ENCODE measurements around the gene HOMEZ. TPM values are rescaled to one million over a fixed set of nuclear protein-coding genes. Genes with fewer than 3 reads are reported as not detected.

HOMEZ gene
- total RNA-seq, 1 experiment from 2014 or later: 6.2 TPM

DNA sequence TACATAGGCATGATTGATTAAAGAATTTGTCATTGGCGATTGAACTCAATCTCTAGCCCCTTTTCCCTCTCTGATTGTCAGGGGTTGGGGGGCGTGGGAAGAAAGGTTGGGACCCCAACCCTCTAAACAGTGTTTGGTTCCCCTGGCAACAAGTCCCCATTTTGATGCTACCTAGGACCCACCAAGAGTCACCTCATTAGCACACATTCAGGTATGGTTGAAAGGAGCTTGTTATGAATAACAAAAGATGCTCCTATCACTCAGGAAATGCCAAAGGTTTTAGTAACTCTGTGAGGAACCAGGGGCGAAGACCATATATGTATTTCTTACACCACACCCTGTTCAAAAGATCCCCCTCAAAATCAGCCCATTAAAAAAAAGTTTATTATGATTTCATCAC is 33.9 kb downstream of the HOMEZ start:
- H3K79me1 ChIP-seq (ENCODE audit: insufficient read depth, low read depth, low read length, poor library complexity, severe bottlenecking): no peaks in the 10 kb centered on the region
- no peaks in the 10 kb centered on the region for H3K9me3 ChIP-seq (ENCODE audit: control insufficient read depth, low read depth, low read length)
- no peaks in the 10 kb centered on the region for H3K27me3 Mint-ChIP-seq (ENCODE audit: low read depth)
- no peaks in the 10 kb centered on the region for H3K36me3 Mint-ChIP-seq (ENCODE audit: insufficient read depth in 1 of 3, low read depth in 3 of 3)
- H3K14ac ChIP-seq (ENCODE audit: insufficient read depth, low read length): peak overlapping the region; percentile 6; the same call in 1 of the 2 replicates
- peaks cover 41 to 44% of the 10 kb centered on the region in 2 experiments for H3K4me1 Mint-ChIP-seq
- H3K56ac ChIP-seq (ENCODE audit: insufficient read length, low read depth, low read length): no peak overlapping the region
- H3K4me2 ChIP-seq (ENCODE audit: insufficient read depth, insufficient read length, low read length): peak overlapping the region; percentile 66
- H3K4me3 Mint-ChIP-seq: peak overlapping the region; percentile 2 to 68; a peak in 4 of 5 replicates
- H3K4me1 ChIP-seq (ENCODE audit: insufficient read depth, low read length): peaks cover 2% of the 10 kb centered on the region; the same call in 1 of the 2 replicates
- H3K23ac ChIP-seq (ENCODE audit: insufficient read length, low read depth, low read length): no peak overlapping the region
- WGBS (ENCODE audit: extremely low coverage, insufficient read length, low lambda C conversion rate): no CpG with 5 or more reads among the region's 3 CpGs
- no peak overlapping the region for H2BK12ac ChIP-seq (ENCODE audit: insufficient read length, low read depth, low read length)
- H2AK5ac ChIP-seq (ENCODE audit: insufficient read length, low read length): no peak overlapping the region
- H3T11ph ChIP-seq (ENCODE audit: low read length): peak overlapping the region; percentile 22
- TF ChIP-seq, protein P1, sequence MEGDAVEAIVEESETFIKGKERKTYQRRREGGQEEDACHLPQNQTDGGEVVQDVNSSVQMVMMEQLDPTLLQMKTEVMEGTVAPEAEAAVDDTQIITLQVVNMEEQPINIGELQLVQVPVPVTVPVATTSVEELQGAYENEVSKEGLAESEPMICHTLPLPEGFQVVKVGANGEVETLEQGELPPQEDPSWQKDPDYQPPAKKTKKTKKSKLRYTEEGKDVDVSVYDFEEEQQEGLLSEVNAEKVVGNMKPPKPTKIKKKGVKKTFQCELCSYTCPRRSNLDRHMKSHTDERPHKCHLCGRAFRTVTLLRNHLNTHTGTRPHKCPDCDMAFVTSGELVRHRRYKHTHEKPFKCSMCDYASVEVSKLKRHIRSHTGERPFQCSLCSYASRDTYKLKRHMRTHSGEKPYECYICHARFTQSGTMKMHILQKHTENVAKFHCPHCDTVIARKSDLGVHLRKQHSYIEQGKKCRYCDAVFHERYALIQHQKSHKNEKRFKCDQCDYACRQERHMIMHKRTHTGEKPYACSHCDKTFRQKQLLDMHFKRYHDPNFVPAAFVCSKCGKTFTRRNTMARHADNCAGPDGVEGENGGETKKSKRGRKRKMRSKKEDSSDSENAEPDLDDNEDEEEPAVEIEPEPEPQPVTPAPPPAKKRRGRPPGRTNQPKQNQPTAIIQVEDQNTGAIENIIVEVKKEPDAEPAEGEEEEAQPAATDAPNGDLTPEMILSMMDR (conservative IDR thresholded peaks at IDR 0.05): no peak
- peak overlapping the region; percentile 64 for H3K18ac ChIP-seq (ENCODE audit: insufficient read length, low read depth, low read length)
- H2BK20ac ChIP-seq (ENCODE audit: low read depth, low read length, poor library complexity, severe bottlenecking): no peak overlapping the region
- no peaks in the 10 kb centered on the region for H4K20me1 ChIP-seq (ENCODE audit: control insufficient read depth, insufficient read depth, insufficient read length)
- H3K27ac ChIP-seq (ENCODE audit: insufficient read length, low read depth, low read length): peak overlapping the region; percentile 98
- no peak overlapping the region for H4K91ac ChIP-seq (ENCODE audit: insufficient read length, low read depth, low read length)
- no peaks in the 10 kb centered on the region; a peak in 1 of 5 replicates for H3K9me3 Mint-ChIP-seq
- H2BK120ac ChIP-seq (ENCODE audit: low read depth, low read length, poor library complexity, severe bottlenecking): peak overlapping the region; percentile 63
- H2BK5ac ChIP-seq (ENCODE audit: insufficient read length, low read length): no peak overlapping the region
- no peak overlapping the region for H2AFZ ChIP-seq (ENCODE audit: low read length)
- H2BK15ac ChIP-seq (ENCODE audit: low read depth, low read length): no peak overlapping the region
- peak overlapping the region; percentile 91 to 100 (median 99) for H3K27ac Mint-ChIP-seq
- H3K79me2 ChIP-seq (ENCODE audit: insufficient read depth, low read length): no peaks in the 10 kb centered on the region
- DNase-seq: peak; percentile 64
- H4K8ac ChIP-seq (replicated peaks; ENCODE audit: insufficient read length, low read depth, low read length): no peak overlapping the region
- no peak overlapping the region for H4K5ac ChIP-seq (ENCODE audit: insufficient read length, low read depth, low read length)
- no peaks in the 10 kb centered on the region for H3K27me3 ChIP-seq (ENCODE audit: insufficient read depth, low read length)
- H3K4ac ChIP-seq (ENCODE audit: low read depth, low read length): no peak overlapping the region; the same call in 1 of the 2 replicates
- peaks cover 4% of the 10 kb centered on the region for H3K23me2 ChIP-seq (ENCODE audit: insufficient read length, low read depth, low read length, poor library complexity, severe bottlenecking)
- no peak overlapping the region for H3K9ac ChIP-seq (ENCODE audit: extremely low read depth, insufficient read length, low read length)
